Stimulated activated CD8-positive, alpha-beta memory T cell treated with anti-CD3 and anti-CD28 coated beads, Interleukin-2, amount 100 ng/mL, for 48 hours (primary cell): ENCODE results near the gene CST4.
"Not testable (repeated sequence)": the region's sequence is repeated elsewhere in the genome, so short reads cannot be mapped to it uniquely, and the experiment has no call there.

ENCODE experiments used
- DNase-seq, 2 donors: peaks; one replicate each; pipeline ENCODE4 v3.0.0-alpha.2; 2020; ENCODE audit warnings: low read depth in 2 of 2

CST4 gene

DNA sequence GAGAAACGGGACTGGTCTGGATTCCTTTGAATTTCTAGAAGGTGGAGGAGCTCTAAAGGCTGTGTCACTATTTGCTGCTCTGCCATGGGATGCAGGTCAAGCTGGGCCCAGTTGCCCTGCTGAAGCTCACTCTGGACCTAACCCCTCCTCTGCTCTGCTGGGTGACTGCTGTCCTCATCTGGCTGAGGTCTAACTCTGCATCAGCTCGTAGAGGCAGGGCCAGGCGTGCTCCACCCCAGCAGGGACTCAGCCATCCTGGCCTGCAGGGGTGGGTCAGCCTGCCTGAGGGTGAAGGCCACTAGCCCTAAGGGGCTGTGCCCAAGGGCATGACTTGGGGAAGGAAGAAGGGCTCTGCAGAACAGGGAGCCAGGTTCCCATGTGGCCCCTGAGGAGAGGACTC, 852 bp downstream of the CST4 start:
- DNase-seq, result no peak

DNA sequence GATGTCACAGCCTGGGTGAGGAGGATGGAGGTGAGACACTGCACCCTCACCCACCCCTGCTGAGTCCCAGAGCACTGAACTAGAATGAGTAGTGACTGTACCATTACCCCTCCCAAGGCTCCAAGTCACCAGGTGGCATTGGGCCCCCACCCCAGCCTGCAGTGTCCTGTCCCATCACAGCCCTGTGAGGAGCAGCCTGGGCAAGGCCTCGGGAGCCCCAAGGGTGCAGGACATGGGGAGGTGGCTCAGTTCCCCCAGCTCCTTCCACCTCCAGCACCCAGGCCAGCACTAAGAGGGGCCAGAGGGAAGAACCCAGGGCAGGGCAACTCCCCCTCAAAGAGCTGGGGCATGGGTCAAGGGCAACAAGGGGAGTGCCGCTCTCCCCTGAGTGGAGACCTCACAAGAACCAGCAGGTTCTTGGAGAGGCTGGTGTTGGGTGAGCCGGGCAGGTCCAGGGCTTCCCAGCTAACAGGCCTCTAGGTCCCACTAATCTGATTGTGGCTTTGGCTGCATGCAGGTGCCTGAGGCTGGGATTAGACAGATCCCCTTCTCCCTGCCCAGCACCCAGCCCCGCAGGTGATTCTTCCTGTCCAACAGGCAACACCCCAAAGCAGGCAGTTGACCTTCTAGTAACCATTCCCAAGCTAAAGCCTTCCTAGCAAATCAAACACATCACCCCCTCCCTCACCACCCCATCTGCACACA, 2.6 kb downstream of the CST4 start:
- no peak for DNase-seq

DNA sequence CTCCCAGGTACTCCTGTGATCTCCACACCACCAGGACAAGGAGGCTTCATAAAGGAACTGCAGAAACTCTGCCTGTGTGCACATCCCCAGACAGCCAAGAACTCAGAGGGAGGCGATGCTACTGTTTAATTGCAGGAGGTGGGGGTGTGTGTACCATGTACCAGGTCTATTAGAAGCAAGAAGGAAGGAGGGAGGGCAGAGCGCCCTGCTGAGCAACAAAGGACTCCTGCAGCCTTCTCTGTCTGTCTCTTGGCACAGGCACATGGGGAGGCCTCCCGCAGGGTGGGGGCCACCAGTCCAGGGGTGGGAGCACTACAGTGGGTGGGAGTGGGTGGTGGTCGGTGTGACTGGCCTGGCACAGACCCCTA, 3.3 kb downstream of the CST4 start:
- DNase-seq, result not testable (repeated sequence)

DNA sequence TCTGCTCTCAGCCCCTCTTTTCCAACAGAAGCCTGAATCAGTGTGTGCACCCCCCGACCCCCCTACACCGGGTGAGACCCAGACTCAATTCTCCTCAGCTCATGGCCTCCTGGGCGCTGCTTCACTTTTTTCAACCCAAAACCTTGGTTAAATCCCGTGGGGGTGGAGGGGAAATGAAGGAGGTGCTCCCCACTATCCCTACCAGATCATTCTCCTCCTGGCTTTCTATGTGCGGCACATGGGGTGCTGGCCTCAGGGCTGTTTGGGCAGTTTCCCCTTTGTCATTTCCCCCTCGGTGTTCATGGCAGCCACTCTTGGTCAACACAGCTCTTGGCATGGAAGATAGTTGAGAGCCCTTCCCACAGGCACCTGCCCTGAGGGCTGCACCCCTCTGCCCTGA, 4.6 kb downstream of the CST4 start:
- DNase-seq, result no peak

DNA sequence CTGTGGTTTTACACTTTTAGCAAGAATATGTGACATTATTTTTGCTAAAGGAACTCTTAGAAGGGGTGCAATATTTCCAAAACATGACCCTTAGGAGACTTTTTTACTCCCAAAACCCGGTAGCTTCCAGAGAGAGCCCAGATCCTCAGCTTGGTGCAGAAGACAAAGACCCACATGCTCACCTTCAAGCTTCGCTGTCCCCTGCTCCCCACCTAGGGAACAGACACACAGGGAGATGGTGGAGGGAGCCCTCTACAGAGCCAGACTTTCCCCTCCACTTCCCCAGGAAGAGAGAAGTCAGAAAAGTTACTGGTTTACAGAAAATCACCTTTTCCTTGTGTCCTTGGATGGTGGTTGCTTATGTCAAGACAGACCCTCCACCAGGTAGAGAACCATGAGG, 5.0 kb downstream of the CST4 start:
- no peak for DNase-seq

DNA sequence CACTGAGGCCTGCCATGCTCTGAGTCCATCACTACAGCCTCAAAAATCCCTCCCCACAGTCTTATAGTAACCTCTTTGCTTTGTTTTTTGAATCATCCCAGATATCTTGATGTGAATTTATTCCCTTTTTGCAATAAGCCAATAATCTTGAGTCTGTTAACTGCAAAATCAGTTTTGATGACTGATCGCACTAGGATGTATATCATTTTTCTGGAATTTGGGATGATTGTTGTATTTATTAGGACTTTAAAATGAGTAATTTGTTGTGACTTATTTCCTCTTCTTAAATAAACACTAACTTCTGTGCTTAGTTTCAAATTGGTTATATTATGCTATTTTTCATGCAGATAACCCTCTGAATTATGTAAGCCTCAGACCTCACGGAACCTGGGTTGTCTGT, 5.6 kb downstream of the CST4 start:
- no peak for DNase-seq

DNA sequence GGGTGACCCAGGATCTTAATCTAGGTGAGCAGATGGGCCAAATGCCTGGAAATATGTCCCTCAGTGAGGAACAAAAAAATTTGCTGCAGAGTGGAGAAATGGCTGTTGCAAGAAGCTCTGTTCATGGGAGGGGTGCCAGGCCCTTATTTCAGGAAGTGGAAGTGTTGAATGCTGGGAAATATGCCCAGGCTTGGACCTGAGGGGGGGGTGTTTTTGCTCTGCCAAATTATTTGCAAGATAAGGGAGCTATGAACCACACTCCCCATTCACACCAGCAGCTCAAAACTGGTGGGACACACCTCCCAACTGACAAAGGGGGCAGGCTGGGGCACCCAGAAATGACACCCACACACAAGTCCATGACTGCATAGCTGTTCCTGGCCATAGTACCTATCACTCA, 8.7 kb downstream of the CST4 start:
- no peak for DNase-seq

DNA sequence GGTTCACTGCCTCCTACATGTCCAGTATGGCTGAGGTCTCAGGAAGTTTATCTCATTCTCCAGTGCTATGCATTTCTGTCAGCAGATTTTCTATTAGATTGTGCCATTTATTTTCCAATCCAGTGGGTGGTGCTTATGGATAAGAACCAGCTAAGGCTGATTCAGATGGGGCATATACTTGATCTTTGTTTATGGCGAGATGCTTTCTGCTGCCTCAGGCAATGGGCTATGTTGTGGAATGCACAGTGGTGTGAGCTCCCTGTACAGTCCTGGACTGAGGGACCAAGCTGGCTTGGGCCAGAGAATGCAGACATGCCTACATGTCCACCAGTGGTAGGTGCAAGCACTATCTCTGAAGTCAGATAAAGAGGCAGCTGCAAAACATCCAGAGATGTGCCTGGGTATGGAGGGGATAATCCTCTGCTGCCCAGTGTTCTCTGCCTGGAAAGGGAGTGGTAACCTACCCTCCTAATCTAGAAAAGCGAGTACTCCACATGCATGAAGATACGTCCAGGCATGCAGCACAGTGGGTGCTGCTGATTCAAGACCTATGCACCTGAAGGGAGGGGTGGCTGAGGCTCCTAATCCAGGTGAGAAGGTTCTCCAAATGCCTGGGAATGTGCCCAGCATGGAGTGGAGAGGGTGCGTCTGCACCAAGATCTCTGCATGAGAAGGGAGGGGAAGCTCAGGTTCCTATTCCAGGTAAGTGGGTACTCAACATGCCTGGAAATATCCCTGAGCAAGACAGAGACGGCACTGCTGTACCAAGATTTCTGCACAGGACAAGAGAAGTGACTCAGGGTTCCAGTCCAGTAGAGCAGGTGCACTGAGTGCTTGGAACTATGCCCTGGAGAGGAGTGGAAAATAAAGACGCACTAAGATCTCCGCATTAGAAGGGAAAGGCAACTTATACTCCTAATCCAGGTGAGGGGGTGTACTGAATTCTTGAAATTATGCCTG, 9.4 kb downstream of the CST4 start:
- no peak for DNase-seq

DNA sequence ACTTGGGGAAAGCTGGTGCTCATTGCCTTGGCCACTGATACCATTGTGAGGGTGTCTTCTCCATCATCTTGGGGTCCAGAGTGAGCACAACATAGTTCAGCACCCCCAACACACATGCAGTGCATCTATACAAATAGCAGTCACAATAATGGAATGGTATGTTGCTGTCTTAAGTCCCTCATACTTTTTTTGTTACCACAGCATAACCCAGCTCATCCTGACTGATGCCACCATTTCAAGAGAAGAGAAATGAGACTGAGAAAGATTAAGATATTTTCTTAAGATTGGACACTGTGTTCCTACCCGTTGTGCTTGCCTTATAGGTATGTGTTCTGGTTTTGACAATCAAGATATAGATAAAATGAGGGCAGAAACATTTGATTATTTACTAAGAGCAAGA, 15.6 kb downstream of the CST4 start:
- no peak for DNase-seq

DNA sequence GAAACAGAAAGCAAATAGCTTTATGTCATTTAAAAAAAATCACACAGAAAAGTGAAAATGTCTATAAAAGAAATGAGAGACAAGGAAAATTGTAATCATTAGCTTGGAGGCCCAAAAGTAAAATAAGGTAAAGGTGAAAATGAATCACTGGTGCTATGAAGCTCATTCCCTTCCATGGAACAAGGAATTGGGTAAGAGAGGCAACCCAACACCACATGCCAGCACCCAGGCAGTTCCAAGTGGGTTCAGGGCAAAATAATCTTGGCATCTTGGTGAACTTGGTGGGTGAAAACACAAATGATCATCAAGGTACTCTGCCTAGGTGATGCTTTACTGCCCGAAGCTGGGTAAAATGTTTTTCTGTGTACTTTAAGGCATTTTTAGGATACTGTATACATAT, 16.7 kb downstream of the CST4 start:
- no peak for DNase-seq

DNA sequence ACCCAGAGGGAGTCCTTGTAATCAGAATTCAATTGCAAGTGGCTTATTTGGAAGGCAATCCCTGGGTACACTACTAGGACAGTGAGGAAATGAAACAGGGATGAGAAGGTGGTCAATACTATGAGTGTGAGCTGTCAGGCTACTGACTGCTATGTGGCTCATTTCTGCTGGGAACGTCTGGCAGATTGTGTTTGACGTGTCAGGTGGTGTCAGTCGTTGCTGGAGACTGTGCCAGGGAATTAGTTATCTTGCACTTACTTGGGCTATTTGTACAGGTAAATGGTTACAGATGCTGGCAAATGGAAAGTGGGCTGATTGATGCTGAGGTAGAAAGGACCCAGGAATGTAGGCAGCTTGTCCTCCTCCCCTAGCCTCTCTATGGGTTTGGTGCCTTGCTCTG, 17.4 kb downstream of the CST4 start:
- DNase-seq, result no peak

DNA sequence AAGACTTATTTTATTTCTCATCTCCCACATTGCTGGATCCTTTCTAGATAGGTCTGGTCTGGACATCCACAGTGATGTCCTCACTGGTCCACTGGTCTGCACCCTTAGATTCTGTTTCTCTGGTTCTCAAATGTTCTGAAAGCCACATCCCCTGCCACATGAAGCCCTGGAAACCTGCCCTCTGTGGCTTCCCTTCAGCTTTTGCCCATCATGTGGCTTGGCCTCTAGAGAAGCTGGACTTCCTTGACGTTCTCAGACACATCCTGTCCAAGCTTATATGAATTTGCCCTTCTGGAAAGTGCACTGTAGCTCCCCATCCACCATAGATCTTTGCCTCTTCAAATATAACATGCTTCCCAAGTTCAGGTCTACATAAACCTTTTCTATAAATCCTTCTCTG, 18.5 kb downstream of the CST4 start:
- no peak for DNase-seq

DNA sequence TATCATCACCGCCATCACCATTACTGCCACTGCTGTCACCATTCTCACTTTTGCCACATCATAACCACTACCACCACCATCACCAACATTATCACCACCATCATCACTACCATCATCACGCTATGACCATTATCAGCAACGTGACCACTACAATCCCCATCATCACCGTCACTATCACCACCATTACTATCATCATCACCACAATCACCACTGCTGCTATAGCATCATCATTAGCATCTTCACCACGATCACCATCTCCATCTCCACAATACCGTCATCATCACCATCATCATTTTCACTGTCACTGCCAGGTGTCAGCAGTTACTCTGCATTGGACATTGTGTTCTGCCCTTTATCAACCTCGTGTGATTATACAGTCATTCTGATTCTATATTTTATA, 19.0 kb downstream of the CST4 start:
- DNase-seq, result no peak

DNA sequence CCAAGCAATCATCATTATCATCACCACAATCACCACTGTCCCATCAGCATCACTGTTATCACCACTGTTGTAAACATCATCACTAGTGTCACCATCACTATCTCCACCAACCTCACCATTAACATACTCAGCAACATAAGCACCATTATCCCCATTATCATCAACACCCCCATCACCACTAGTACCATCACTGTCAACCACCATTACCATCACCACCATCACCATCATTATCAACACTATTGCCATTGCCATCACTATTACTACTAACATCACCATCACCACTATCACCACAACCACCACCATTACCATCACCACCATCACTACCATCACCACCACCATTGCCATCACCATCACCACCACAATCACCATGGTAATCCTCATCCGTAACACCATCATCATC, 19.5 kb downstream of the CST4 start:
- DNase-seq, result no peak

DNA sequence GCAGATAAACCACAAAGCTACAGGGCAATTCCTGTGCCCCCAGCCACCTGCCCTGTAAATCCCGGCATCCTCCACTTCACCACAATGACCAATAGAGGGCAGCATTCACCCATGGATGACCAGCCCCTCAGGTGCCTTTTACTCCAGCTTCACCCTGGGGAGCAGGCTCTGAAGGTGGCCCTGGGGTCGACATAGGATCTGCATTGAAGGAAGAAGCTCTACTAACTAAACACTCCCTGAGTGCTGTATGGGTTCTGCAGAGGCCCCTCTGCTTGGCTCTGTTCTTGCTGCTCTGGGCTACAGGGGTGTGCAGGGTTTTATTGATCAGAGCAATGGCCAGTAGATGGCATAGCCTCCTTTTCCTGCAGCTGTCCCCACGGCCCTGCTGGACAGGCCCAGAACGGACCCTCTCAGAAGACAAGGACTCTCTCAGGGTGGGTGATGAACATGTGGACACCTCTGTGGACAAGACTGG, 20.3 kb downstream of the CST4 start:
- peak; percentile 6 to 18 for DNase-seq

DNA sequence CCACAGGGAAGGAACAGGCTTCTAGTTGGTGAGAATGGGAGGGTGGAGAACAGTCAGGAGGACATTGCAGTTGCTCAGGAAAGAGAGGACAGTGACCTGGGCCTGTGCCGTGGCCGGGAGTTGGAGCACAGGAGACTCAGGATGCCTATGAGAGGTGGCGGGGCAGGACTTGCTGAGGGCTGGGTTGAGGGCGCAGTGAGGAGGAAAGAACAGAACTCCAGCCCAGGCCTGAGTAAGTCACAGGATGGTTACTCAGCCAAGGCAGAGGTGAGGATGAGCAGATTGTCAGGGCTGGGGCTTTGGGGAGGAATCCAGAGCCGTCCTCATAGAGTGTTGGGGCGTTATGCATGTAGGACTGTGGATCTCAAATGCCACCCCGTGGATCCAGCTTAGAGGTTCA, 21.2 kb downstream of the CST4 start:
- no peak for DNase-seq

DNA sequence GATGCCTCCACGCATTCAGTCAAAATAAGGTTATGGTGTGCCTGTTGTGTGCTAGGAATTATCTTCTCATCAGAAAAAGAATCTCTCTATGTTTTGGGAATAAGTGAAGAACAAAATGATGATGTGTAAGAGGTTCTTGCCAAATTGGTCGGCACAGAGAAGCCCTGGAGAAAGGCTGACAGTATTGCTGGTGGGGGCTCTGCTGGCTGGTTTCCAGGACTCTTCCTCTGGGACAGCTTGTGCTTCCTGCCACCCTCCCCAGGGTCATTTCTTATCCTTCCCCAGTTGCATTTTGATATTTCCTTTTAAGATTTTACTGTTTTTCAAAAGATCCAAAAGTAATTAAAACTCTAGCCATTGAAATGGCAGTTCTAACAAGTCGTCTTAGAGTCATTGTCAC, 22.1 kb downstream of the CST4 start:
- DNase-seq, result no peak

DNA sequence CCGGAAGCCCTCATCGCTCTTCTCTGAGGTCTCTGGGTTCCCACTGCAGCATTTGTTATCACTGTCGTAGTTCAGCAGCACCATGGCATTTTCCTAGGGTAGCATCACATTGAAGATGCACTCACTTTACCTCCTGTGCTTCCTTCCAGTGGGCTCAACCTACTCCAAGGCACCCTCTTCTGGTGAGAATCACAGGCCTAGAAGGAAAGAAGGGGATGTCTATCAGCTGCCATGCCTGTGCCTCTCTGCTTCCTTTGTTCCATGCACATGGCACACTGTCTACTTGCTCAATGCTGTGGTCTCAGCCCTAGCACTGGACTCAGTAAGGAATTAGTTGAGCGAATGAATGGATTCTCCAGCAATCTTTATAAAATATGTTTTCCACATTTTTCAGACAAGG, 22.6 kb downstream of the CST4 start:
- DNase-seq, result no peak

DNA sequence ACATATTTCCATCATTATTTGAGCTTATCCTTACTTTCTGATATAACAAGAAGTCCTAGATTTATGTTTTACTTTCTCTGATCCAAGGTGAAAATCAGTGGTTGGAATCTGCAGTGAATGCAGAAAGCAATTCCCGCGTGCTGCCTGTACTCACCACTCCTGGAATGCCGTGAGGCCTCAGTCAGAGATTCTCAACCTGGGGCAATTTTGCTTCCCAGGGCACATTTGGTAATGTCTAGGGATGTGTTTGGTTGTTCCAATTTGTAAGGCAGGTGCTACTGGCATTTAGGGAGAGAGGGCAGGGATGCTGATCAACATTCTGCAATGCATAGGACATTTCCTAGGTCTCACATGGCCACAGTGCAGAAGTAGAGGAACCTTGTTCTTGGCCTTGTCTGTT, 23.9 kb downstream of the CST4 start:
- DNase-seq, result no peak

DNA sequence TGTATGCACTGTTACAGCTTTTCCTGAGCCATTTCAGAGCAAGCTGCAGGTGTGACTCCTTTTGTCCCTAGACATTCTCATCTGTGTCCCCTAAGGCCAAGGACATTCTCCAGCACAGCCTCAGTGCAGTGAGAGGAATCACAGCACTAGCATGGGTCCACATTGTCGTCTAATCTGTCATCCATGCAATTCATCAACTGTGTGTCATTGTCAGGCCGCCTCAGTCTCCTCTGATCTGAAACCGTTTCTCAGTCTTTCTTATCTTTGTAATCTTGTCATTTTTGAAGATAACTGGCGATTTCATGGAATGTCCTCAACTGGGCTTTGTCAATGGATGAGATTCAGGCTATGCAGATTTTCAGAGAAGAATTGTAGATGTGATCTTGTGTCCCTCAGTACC, 24.8 kb downstream of the CST4 start:
- not testable (repeated sequence) for DNase-seq

DNA sequence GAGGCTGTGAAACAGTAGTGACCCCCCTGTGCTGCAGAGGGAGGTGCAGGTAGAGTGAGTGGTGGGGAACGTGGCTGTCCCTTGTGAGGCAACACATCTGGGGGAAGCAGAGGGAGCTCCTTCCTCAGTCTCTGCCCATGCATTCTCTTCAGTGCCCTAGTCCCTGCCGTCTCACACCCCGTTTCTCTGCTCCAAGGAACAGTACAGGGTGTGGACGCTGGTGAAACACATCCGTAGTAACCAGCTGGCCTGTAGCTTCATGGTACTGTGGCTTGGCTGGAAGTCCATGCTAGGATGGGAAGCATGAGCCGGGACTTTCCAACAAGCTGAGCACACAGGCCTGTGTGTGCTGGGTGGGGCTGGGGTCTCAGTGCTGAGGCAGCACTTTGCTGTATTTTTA, 25.7 kb downstream of the CST4 start:
- DNase-seq, result no peak

DNA sequence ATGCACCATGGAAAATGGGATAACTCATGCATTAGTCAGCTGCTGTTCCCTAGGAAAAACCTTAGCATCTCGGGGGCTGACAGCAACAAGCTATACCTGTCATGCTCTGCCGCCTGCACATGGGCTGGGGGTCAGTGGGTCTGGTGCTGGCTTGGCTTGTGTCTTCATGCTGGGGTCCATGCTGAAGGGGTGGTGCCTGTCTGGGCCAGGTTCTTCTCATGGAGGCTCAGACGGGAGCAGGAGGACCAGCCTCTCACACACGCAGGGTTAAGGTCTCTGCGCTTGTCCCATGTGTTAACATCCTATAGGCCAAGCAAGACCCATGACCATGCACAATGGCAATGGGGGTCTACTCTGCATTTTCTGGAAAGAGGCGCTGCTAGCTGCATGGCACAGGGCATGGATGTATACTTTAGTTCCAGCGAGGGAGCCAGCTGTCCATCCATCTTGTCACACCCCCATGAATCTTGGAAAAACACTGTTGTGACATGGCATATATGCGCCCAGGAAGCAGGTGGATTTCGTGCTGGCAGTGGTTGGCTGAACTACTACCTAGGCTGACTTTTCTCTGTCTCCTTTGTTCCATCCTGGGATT, 26.5 kb downstream of the CST4 start:
- no peak for DNase-seq

DNA sequence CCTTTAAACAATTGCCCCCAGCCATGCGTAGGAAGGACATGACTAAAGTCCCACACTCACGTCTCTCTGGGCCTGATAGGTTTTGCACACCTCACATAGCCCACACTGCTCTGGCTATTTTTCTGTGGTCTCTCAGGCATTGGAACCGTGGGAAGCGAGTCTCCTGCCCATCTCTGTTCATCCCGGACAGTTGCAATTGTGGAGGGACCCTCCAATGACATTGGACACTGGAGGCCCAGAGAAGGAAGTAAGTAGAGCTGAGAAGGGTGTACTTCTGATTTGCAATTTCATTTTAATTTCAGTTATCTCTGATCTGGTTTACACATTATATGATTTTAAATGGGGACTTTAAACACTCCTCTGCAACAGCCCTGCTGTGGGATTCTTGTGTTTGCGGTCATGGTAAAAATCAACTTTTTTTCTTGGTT, 27.8 kb downstream of the CST4 start:
- no peak for DNase-seq
